Activated naive CD4-positive, alpha-beta T cell treated with anti-CD3 and anti-CD28 coated beads, Interleukin-2, amount 10 ng/mL, durations not matched to agents 5 hours and 36 hours (primary cell): Measurements from ENCODE around the gene NCEH1. TPM values are rescaled to one million over a fixed set of nuclear protein-coding genes. Genes with fewer than 3 reads are reported as not detected.

Source experiments
- total RNA-seq, 2 experiments: library from RNA; stranded (reverse); gene quantifications; one replicate each; pipeline ENCODE4 v1.2.3, GENCODE V29; 2021

Gene NCEH1, protein sequence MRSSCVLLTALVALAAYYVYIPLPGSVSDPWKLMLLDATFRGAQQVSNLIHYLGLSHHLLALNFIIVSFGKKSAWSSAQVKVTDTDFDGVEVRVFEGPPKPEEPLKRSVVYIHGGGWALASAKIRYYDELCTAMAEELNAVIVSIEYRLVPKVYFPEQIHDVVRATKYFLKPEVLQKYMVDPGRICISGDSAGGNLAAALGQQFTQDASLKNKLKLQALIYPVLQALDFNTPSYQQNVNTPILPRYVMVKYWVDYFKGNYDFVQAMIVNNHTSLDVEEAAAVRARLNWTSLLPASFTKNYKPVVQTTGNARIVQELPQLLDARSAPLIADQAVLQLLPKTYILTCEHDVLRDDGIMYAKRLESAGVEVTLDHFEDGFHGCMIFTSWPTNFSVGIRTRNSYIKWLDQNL
- 1 to 10 TPM; 3.4 to 4.9 TPM for total RNA-seq

DNA sequence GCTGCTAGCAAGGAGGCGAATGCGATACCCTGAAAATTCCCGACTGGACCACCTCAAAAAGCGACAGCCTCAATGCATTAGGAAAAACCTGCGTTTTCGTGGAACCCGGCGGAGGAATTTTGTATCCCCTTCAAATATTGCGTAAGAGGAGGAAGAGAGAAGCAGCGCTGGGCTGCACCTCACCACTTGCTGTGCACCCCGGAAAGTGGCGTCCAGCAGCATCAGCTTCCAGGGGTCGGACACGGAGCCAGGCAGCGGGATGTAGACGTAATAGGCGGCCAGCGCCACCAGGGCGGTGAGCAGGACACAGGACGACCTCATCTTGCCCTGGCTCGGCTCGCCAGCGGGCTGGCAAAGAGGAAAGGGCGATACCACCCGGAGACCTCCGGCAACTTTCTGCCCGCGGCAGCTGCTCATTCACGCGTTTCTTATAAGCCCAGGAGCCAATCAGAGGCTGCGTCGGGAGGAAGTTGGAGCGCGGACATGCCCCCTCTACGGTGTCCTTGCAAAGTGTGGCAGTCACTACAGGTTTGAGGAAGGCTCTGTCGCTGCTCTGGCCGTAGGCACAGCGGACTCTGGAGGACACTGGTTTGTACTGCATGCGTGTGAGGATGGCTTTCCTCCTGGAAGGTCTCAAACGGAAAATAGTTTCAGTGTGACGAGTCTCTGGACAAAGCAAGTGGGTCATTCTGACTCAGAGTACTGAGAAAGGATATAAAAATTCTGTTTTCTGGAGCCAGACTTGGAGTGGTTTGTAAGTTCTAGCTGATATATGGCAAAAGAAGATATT, at the start of gene NCEH1:
Gene NCEH1 (minus strand): TSS at position 404 of the 790 bp plus-strand sequence. CDS start 83 bp downstream, at position 321.

DNA sequence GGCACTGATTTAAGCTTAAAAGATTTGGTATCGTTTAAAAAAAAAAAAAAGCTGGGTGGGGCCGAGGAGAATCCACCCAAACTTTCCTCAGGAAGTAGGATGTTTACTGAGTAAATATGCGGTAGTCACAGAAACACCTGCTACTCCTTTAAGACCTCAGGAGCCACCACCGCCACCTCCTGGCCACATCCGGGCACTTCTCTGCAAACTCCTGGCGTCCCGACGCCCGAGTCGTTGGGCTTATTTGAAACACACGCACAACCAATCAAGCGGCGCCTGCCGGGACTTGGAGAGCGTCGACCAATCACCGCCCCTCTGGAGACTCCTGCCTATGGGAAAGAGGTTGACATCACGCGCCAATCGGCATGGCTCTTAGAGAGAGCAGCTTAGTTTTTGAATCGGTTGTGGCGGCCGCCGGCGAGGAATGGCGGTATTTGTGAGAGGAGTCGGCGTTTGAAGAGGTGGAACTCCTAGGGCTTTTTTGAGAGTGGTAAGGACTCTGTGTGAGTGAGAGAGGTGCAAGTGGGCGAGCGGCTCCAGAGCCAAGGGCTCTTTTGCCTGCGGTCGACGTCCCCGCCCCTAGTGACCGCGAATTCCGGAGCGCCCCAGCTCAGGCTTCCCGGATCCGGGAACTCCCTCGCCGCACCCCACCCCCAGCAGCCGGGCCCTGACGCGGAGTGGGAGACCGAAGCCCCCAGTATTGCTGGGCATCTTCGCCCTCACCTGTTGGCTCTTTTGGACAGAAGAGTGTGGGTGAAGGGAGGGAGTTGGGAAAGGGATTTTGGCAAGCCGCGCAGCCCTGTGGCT, 39.7 kb upstream of the NCEH1 start, which contains the start of gene ECT2:
Gene ECT2 (plus strand): TSS at position 359 of the 807 bp plus-strand sequence. CDS start 3,805 bp downstream, outside the sequence.

Other genes with a start within 250 kb of the NCEH1 start
- gene TNFSF10, start 187.6 kb downstream of the NCEH1 start, total RNA-seq, result 10 to 100 TPM; 72.7 to 79.2 TPM
- gene ECT2, start 39.7 kb upstream of the NCEH1 start, total RNA-seq, result 10 to 100 TPM; 38.3 to 38.7 TPM